Astrocyte of the hippocampus (primary cell): Measurements from ENCODE around the gene PSMA7.

ENCODE experiments used
- DNase-seq: peaks from one replicate; pipeline ENCODE4 v3.0.0; 2011; ENCODE audit warnings: low read depth, low spot score

PSMA7 gene

DNA sequence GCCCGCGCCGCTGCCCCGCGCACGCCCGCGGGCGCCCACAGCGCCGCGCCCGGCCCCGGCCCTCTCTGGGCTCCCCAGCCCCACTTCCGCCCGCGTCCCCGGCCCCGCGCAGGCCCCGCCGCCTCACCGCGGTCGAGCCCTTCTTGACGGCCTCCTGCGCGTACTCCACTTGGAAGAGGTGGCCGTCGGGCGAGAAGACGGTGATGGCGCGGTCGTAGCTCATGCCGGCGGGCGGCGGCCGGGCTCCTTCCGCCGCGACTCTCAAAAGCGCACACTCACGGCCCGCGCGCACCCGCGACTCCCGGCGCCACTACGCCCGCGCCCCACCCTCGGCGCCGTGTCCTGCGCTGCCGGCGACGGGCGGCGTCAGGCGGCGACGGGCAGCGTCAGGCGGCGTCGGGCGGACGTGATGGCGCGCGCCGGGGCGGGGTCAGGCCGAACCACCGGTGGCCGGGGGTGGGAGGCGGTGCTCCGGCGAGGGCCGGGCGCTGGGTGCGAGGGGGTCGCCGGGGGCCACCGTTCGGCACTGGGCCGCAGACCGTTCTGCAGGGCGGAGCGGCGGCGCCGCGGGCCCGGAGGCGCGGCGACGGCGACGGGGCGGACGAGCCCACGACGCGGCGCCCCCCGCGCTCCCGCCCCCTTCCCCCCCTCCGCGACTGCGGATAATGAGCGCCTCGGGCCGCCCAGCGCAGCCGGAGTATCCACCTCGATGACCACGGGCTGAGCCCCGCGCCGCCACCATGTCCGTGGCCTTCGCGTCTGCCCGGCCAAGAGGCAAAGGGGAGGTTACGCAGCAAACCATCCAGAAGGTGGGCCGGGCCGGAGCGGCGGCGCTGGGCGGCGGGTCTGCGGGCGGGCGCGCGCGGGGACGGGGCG lies at the start of gene PSMA7, which contains the start of gene SS18L1:
Gene PSMA7, minus strand, starts transcription at position 314 of the 876 bp plus-strand sequence. Its CDS starts 91 bp downstream, at position 223.
Gene SS18L1, plus strand, starts transcription at position 689 of the 876 bp plus-strand sequence. Its CDS starts 52 bp downstream, at position 741.
- peak; percentile 96 for DNase-seq

DNA sequence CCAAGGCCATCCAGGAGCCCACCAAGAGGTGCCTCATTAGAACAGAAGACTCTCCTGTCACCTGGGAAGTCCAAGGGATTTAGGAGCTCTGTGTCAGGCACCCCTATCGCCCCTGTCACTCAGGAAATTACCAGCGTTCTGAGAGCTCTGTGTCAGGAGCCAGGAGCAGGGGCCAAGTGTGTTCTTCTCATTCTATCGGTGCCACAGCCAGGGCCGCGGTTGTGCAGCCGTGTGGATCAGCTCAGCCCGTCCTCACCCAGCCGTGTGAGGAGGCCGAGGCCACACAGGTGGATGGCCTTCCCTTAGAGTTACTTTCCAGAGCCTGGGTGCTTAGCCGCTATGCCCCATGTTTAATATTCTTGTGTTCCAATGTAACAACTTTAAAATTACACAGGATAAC lies 49.4 kb upstream of the PSMA7 start:
- no peak for DNase-seq

GRCh38 chr20:62191781-62192559 lies 48.8 kb upstream of the PSMA7 start:
- no peak for DNase-seq

- no peak for DNase-seq
These were observed 47.6 kb upstream of the PSMA7 start for GRCh38 chr20:62190639-62191411.

DNA sequence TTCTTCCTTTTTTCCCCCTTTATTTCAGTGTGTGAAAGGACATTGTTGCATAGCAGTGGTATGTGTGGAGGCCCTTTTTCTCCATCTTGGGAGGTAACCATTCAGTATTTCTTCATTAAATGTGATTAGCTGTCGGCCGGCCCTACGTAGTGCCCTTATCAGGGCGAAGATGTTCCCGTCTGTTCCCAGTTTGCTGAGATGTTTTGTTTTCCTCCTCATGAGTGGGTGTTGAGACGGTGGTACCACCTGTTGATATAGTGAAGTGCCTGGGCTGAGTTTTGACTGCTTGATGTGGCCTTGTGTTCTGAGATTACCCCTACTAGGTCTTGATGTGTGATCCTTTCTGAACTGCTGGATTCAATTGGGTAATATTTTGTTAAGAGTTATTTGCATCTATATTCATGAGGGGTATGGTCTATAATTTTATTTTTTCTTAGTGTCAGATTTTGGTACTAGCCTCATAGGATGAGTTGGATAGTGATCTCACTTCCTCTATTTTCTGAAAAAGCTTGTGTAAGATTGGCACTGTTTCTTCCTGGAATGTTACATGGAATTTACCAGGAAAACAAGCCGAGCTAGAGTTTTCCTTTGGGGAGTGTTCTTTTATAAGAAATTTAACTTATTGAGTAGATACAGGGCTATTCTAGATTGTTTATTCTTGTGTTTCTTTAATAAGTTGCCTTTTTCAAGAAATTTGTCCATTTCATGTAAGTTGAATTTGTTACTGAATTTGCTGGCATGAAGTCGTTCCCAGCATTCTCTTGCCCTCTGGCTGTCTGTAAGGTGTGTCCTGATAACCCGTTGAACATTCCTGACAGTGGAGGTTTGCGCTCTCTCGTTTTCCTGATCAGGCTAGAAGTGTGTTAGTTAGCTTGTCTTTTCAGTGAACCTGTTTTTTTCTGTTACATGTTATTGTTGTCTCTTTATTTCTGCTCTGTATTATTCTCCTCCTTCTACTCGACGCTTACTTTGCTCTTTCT lies 44.0 kb upstream of the PSMA7 start:
- peak; percentile 27 for DNase-seq

- DNase-seq, result no peak
These were observed 42.9 kb upstream of the PSMA7 start for GRCh38 chr20:62186096-62186426.

- DNase-seq, result peak; percentile 29
These were observed 40.4 kb upstream of the PSMA7 start for GRCh38 chr20:62183426-62184142.

DNA sequence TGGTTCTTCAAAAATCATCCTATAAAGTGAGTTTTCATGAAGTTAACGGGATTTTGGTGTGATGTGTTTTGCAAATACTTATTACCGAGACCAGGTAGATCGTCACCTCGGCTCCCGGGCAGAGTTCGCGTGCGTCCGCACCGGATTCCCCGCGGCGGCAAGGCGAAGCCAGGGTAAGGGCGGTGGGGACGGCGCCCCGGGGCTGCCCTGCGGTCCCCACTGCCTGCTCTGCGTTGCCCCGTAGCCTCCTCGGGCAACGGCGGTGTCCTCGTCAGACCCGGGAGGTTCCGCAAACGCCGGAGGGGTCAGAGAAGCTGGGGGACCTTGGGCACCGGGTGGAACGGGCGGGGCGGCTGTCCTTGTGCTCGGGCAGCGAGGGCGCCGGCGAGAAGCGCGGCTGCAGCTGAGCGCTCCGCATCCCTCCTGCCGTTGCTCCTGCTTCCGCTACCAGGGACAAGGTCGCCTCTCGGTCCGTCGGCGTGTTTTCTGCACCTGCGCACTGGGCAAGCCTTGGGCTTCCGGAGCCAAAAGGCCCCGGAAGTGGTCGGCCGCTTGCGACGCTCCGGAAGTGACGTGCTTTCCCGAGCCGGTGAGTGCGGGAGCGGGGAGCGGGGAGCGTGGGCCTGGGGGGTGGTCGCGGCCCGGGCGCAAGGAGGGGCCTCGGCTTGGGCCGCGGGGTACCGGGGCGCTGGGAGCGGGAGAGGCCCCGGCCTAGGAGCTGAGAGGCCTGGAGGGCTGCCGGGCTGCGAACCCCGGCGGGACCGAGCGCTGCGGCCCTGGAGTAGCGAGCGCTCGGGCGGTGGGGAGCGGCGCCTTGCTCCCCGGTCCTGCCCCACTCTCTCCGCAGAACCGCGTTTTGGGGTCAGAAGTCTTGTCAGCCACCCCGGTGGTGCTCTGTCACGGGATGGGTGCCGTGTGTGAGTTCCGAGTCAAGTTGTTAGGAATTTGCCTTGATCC lies 39.6 kb upstream of the PSMA7 start, which contains the start of gene MTG2:
Gene MTG2, plus strand, starts transcription at position 560 of the 957 bp plus-strand sequence. CDS start 10,393 bp downstream, outside the sequence.
- peak; percentile 98 for DNase-seq

GRCh38 chr20:62181808-62182207 lies 38.6 kb upstream of the PSMA7 start:
- DNase-seq, result no peak

DNA sequence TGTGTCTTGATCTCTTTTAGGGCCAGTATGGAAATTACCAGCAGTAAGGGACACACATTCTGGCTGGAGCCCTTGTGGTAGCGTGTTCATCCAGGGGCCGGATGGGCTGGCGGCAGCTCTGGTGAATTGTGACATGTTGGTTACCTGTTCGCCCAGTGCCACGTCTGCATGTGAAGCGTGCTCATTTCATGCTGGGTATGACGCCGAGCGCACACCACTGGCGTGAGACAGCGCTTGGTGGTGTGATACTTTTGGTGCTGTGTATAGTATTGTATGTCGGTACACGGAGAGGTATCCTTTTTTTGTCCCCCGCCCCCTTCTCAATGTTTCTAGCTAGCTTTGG lies 35.9 kb upstream of the PSMA7 start:
- no peak for DNase-seq

DNA sequence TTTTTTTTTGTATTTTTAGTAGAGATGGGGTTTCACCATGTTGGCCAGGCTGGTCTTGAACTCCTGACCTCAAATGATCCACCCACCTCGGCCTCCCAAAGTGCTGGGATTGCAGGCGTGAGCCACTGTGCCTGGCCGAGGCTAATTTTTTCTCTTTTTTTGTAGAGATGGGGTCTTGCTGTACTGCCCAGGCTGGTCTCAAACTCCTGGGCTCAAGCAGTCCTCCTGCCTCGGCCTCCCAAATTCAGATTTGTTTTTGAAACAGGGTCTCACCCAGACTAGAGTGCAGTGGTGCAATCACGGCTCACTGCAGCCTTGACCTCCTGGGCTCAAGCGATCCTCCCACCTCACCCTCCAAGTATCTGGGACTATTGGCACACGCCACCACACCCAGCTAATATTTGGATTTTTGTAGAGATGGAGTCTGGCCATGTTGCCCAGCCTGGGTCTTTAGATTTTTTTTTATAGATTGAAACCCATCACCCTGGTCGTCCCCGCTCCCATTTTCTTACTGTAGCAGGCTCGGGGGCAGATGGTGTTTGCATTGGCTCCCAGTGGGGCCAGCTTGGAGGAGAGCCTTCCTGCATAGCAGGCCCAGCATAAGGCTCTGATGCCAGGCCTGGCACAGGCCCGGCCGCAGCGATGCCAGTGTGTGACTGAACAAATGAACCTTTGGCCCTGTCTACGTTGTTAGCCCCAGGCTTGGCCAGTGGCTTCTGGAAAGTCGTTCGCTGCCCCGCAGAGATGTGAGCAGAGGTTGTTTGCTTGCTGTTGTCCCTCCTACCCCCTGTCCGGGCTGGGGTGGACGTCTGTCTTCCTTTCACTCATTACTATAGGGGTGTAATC lies 35.3 kb upstream of the PSMA7 start:
- DNase-seq, result no peak

GRCh38 chr20:62177307-62177706 lies 34.1 kb upstream of the PSMA7 start:
- DNase-seq, result no peak

GRCh38 chr20:62176866-62177265 lies 33.7 kb upstream of the PSMA7 start:
- no peak for DNase-seq

DNA sequence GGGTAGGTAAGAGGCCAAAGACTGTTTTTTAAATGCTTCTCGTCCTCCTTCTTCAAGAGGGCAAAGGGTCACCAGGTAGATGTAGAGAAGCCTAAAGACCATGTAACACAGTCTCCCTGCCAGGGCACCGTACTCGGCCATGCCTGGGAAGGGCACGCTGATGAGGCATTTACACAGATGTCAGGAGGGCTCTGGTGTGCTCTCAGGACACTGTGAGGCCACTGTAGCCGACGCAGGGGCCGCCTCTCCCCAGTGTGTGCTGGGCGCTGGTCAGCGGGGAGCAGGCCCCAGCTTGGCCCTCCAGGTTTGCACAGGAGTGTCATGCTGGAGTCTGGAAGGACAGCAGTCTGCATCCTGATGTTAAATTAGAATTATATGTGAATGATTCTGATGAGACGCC lies 32.5 kb upstream of the PSMA7 start:
- DNase-seq, result no peak

GRCh38 chr20:62174870-62175624 lies 31.9 kb upstream of the PSMA7 start:
- DNase-seq, result no peak

DNA sequence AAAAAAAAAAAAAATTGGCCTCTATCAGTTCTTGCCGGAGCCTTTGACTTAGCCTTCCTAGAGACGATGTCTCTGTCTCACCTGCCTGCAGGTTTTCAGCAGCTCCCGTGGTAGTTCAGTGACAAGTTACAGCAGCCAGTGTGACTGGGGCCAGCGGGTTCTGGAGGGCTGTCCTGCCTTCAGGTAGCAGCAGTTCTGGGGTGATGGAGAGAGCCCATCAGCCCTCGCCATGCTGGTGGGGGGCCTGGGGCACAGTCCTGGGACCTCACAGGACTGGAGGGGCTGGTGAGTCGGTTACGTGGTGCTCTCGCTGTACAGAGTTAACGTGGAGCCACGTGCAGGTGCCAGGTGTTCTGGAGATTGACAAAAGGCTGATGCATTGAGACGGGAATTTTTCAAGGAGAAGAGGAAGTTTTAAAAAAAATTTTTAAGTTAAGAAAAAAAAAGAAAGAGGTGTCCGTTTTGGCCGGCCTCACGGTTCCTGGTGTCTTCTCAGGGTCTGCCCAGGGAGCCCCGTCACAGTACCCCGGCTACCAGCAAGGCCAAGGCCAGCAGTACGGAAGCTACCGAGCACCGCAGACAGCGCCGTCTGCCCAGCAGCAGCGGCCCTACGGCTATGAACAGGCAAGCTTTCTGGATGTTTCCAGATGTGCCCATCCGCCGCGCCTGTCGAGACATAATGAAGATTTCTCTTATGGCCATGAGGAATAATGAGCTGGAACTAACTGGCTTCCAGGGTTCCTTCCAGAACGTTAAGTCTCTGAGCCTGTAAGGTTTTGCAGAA lies 31.0 kb upstream of the PSMA7 start:
- DNase-seq, result no peak
